Left renal pelvis (tissue), 4 donors: ENCODE results near the gene NDOR1. TPM values are rescaled to one million over a fixed set of nuclear protein-coding genes. Genes with fewer than 3 reads are reported as not detected.

Source experiments
- DNase-seq, 4 donors: peaks; one replicate each; pipeline ENCODE4 v3.0.0-alpha.2; 2013; ENCODE audit warnings: low read depth in 4 of 4, low spot score in 3 of 4
- polyA plus RNA-seq, 4 donors: library from polyadenylated mRNA; unstranded; fragments of 120-200 nt; gene quantifications; one replicate each; pipeline ENCODE4 v1.2.1, GENCODE V29; 2013; ENCODE audit not compliant: insufficient read length in 4 of 4

The NDOR1 gene
- 10 to 100 TPM in 2 of 4 donors, 1 to 10 TPM in 2; 8.8 to 18.8 (median 9.6) TPM for polyA plus RNA-seq

GRCh38 chr9:137205126-137206069 lies at the start of gene NDOR1, which contains the start of gene TMEM203:
Gene NDOR1, plus strand, starts transcription at chr9:137205700. Its CDS starts 78 bp downstream, at chr9:137205778.
Gene TMEM203, minus strand, starts transcription at chr9:137205648. Its CDS starts 234 bp downstream, at chr9:137205414.
- peak; percentile 65 to 78 (median 78) for DNase-seq

- DNase-seq: no peak
Observed at GRCh38 chr9:137156567-137157375, 48.7 kb upstream of the NDOR1 start.

- DNase-seq: no peak
Observed at GRCh38 chr9:137157618-137158415, 47.7 kb upstream of the NDOR1 start.

GRCh38 chr9:137158625-137159024 lies 46.9 kb upstream of the NDOR1 start:
- DNase-seq: no peak

- no peak for DNase-seq
Observed at GRCh38 chr9:137159105-137160053, 46.1 kb upstream of the NDOR1 start.

GRCh38 chr9:137160054-137160425 lies 45.5 kb upstream of the NDOR1 start:
- no peak for DNase-seq

- no peak for DNase-seq
Observed at GRCh38 chr9:137160716-137161557, 44.6 kb upstream of the NDOR1 start.

- no peak for DNase-seq
Observed at GRCh38 chr9:137161558-137162486, 43.7 kb upstream of the NDOR1 start.

GRCh38 chr9:137162505-137163364 lies 42.8 kb upstream of the NDOR1 start:
- no peak for DNase-seq

- no peak for DNase-seq
Observed at GRCh38 chr9:137163365-137163715, 42.2 kb upstream of the NDOR1 start.

- no peak for DNase-seq
Observed at GRCh38 chr9:137163805-137164204, 41.7 kb upstream of the NDOR1 start.

GRCh38 chr9:137164370-137165249 lies 40.9 kb upstream of the NDOR1 start:
- no peak for DNase-seq

GRCh38 chr9:137165250-137165836 lies 40.2 kb upstream of the NDOR1 start:
- no peak for DNase-seq

GRCh38 chr9:137166380-137167229 lies 38.9 kb upstream of the NDOR1 start:
- no peak for DNase-seq
